ENCODE results near the gene OR5H2.

DNA sequence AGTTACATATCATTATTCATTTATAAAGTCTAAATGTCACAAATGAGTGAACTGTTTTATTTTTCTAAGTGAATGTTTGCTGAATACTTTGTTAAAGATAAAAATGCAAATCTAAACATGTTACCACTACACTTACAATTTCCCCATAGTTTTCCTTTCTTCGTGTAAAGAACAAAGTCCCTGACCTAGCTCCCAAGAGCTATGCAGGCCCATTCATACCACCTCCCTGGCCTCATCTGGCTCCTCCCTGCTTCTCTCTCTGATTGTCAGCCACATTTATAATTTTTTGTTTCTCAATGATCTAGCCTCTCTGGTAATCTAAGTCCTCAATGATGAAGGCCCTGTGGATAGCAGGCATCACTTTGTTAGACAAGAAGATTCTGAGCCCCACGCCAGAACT, 40.4 kb downstream of the OR5H2 start:
- TF ChIP-seq CTCF (IDR thresholded peaks at IDR 0.05; ENCODE audit: poor library complexity, severe bottlenecking) (no peak), EP300 (conservative IDR thresholded peaks at IDR 0.05; ENCODE audit: poor library complexity, severe bottlenecking) (no peak), EZH2 (IDR thresholded peaks at IDR 0.05; ENCODE audit: borderline replicate concordance, insufficient read depth, low read length, poor library complexity, severe bottlenecking) (no peak), RAD21 (conservative IDR thresholded peaks at IDR 0.05) (no peak), POLR2AphosphoS5 (IDR thresholded peaks at IDR 0.05) (no peak), TAF1 (IDR thresholded peaks at IDR 0.05; ENCODE audit: low read depth) (no peak), MXI1 (conservative IDR thresholded peaks at IDR 0.05; ENCODE audit: poor library complexity, severe bottlenecking) (no peak), SMC3 (conservative IDR thresholded peaks at IDR 0.05; ENCODE audit: poor library complexity) (no peak)
- TF ChIP-seq, protein P1, sequence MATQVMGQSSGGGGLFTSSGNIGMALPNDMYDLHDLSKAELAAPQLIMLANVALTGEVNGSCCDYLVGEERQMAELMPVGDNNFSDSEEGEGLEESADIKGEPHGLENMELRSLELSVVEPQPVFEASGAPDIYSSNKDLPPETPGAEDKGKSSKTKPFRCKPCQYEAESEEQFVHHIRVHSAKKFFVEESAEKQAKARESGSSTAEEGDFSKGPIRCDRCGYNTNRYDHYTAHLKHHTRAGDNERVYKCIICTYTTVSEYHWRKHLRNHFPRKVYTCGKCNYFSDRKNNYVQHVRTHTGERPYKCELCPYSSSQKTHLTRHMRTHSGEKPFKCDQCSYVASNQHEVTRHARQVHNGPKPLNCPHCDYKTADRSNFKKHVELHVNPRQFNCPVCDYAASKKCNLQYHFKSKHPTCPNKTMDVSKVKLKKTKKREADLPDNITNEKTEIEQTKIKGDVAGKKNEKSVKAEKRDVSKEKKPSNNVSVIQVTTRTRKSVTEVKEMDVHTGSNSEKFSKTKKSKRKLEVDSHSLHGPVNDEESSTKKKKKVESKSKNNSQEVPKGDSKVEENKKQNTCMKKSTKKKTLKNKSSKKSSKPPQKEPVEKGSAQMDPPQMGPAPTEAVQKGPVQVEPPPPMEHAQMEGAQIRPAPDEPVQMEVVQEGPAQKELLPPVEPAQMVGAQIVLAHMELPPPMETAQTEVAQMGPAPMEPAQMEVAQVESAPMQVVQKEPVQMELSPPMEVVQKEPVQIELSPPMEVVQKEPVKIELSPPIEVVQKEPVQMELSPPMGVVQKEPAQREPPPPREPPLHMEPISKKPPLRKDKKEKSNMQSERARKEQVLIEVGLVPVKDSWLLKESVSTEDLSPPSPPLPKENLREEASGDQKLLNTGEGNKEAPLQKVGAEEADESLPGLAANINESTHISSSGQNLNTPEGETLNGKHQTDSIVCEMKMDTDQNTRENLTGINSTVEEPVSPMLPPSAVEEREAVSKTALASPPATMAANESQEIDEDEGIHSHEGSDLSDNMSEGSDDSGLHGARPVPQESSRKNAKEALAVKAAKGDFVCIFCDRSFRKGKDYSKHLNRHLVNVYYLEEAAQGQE (IDR thresholded peaks at IDR 0.05; ENCODE audit: borderline replicate concordance), result no peak
